Natural killer cell treated with Interleukin-12 subunit alpha and Interleukin-12 subunit beta and Interleukin-15 and Interleukin-18, amount 100 ng/mL, for 72 hours (primary cell): ENCODE measurements around the gene IPPK. TPM values are rescaled to one million over a fixed set of nuclear protein-coding genes. Genes with fewer than 3 reads are reported as not detected.
"Not testable (repeated sequence)": the region's sequence is repeated elsewhere in the genome, so short reads cannot be mapped to it uniquely, and the experiment has no call there.

Experiments
- ATAC-seq, 2 donors: fragments of 150-1000 bp; cut with Tn5 transposase in 1 of 2; sonication (Bioruptor Pico), chemical (Tn5 transposase) in 1 of 2; 2 replicates each; pipeline ENCODE4 v1.10.0; 2021
- DNase-seq: peaks from one replicate; pipeline ENCODE4 v3.0.0; 2022; ENCODE audit warnings: low spot score
- H3K27ac Mint-ChIP-seq, 2 donors: 1 replicate in 1 of 2; 2 replicates in 1 of 2; pipeline ENCODE4 v1.8.0; 2022; ENCODE audit warnings: mixed read lengths in 2 of 2, mild to moderate bottlenecking in 1 of 2, moderate library complexity in 1 of 2
- H3K27me3 Mint-ChIP-seq, 2 donors: 1 replicate in 1 of 2; 2 replicates in 1 of 2; pipeline ENCODE4 v1.8.0; 2022; ENCODE audit warnings: mixed read lengths in 2 of 2
- H3K36me3 Mint-ChIP-seq: one replicate; pipeline ENCODE4 v1.8.0; 2022; ENCODE audit warnings: mixed read lengths
- H3K4me1 Mint-ChIP-seq, 2 donors: 1 replicate in 1 of 2; 2 replicates in 1 of 2; pipeline ENCODE4 v1.8.0; 2022; ENCODE audit warnings: low read depth in 2 of 2, mixed read lengths in 2 of 2, mild to moderate bottlenecking in 1 of 2
- H3K4me3 Mint-ChIP-seq: one replicate; pipeline ENCODE4 v1.8.0; 2022; ENCODE audit warnings: mixed read lengths
- H3K9me3 Mint-ChIP-seq: 2 replicates; pipeline ENCODE4 v1.8.0; 2022; ENCODE audit warnings: mixed read lengths
- total RNA-seq, 2 donors: library from RNA; stranded (reverse); gene quantifications; one replicate each; pipeline ENCODE4 v1.2.3, GENCODE V29; 2022

IPPK gene
- total RNA-seq, 2 donors from 2014 or later = 11.8 to 21.9 TPM

- H3K27me3 Mint-ChIP-seq = no peaks in the 10 kb centered on the region
- peaks cover 5% of the 10 kb centered on the region for H3K36me3 Mint-ChIP-seq
- H3K9me3 Mint-ChIP-seq = no peaks in the 10 kb centered on the region
- DNase-seq = no peak
- H3K27ac Mint-ChIP-seq = no peak overlapping the region
- ATAC-seq = peak; percentile 66 to 71
- no peaks in the 10 kb centered on the region for H3K4me1 Mint-ChIP-seq
- no peak overlapping the region for H3K4me3 Mint-ChIP-seq
Measured at GRCh38 chr9:92634712-92635605, 35.0 kb downstream of the IPPK start.

- no peak for DNase-seq
- Mint-ChIP-seq H3K9me3 (no peaks in the 10 kb centered on the region), H3K27ac (no peak overlapping the region), H3K36me3 (peaks cover 5% of the 10 kb centered on the region), H3K4me3 (no peak overlapping the region), H3K4me1 (no peaks in the 10 kb centered on the region), H3K27me3 (no peaks in the 10 kb centered on the region)
- no peak for ATAC-seq
Measured at GRCh38 chr9:92633614-92634278, 36.2 kb downstream of the IPPK start.

GRCh38 chr9:92632641-92633040 is 37.3 kb downstream of the IPPK start:
- Mint-ChIP-seq H3K9me3 (no peaks in the 10 kb centered on the region), H3K27ac (no peak overlapping the region), H3K36me3 (peaks cover 6% of the 10 kb centered on the region), H3K4me3 (no peak overlapping the region), H3K27me3 (no peaks in the 10 kb centered on the region), H3K4me1 (no peaks in the 10 kb centered on the region)
- DNase-seq (no peak), ATAC-seq (no peak)

GRCh38 chr9:92631452-92632343 is 38.2 kb downstream of the IPPK start:
- H3K4me3 Mint-ChIP-seq = no peak overlapping the region
- H3K36me3 Mint-ChIP-seq = peaks cover 11% of the 10 kb centered on the region
- H3K27me3 Mint-ChIP-seq = no peaks in the 10 kb centered on the region
- H3K27ac Mint-ChIP-seq = no peak overlapping the region
- DNase-seq (no peak), ATAC-seq (no peak)
- no peaks in the 10 kb centered on the region for H3K9me3 Mint-ChIP-seq
- H3K4me1 Mint-ChIP-seq = no peaks in the 10 kb centered on the region

GRCh38 chr9:92627651-92628050 is 42.3 kb downstream of the IPPK start:
- Mint-ChIP-seq H3K9me3 (no peaks in the 10 kb centered on the region), H3K4me1 (peaks cover 4 to 9% of the 10 kb centered on the region in 2 donors), H3K27me3 (no peaks in the 10 kb centered on the region), H3K27ac (no peak overlapping the region), H3K36me3 (peaks cover 22% of the 10 kb centered on the region), H3K4me3 (no peak overlapping the region)
- ATAC-seq (no peak), DNase-seq (no peak)

- Mint-ChIP-seq H3K4me3 (no peak overlapping the region), H3K4me1 (peaks cover 4 to 9% of the 10 kb centered on the region in 2 donors), H3K9me3 (no peaks in the 10 kb centered on the region), H3K27ac (no peak overlapping the region), H3K36me3 (peaks cover 22% of the 10 kb centered on the region), H3K27me3 (no peaks in the 10 kb centered on the region)
- DNase-seq = no peak
- no peak for ATAC-seq
Measured at GRCh38 chr9:92626484-92626883, 43.4 kb downstream of the IPPK start.

- not testable (repeated sequence) for H3K9me3 Mint-ChIP-seq, H3K27ac Mint-ChIP-seq, H3K27me3 Mint-ChIP-seq, H3K4me1 Mint-ChIP-seq, H3K4me3 Mint-ChIP-seq, DNase-seq, ATAC-seq
- peaks cover 22% of the 10 kb centered on the region for H3K36me3 Mint-ChIP-seq
Measured at GRCh38 chr9:92623936-92624335, 46.0 kb downstream of the IPPK start.

GRCh38 chr9:92620845-92621244 is 49.1 kb downstream of the IPPK start:
- Mint-ChIP-seq H3K4me1 (peaks cover 4 to 5% of the 10 kb centered on the region in 2 donors), H3K4me3 (no peak overlapping the region), H3K27ac (no peak overlapping the region), H3K9me3 (no peaks in the 10 kb centered on the region), H3K36me3 (peaks cover 14% of the 10 kb centered on the region), H3K27me3 (no peaks in the 10 kb centered on the region)
- ATAC-seq (no peak), DNase-seq (no peak)

GRCh38 chr9:92619601-92620300 is 50.2 kb downstream of the IPPK start:
- H3K4me3 Mint-ChIP-seq = no peak overlapping the region
- H3K9me3 Mint-ChIP-seq = no peaks in the 10 kb centered on the region
- ATAC-seq (peak in 1 of 2 donors; percentile 25), DNase-seq (no peak)
- H3K36me3 Mint-ChIP-seq = peaks cover 15% of the 10 kb centered on the region
- no peaks in the 10 kb centered on the region for H3K27me3 Mint-ChIP-seq
- no peaks in the 10 kb centered on the region for H3K4me1 Mint-ChIP-seq
- H3K27ac Mint-ChIP-seq = no peak overlapping the region

GRCh38 chr9:92618633-92619225 is 51.2 kb downstream of the IPPK start:
- ATAC-seq = no peak
- Mint-ChIP-seq H3K36me3 (peaks cover 15% of the 10 kb centered on the region), H3K9me3 (no peaks in the 10 kb centered on the region), H3K27me3 (no peaks in the 10 kb centered on the region), H3K4me3 (no peak overlapping the region), H3K27ac (no peak overlapping the region), H3K4me1 (no peaks in the 10 kb centered on the region)
- no peak for DNase-seq

GRCh38 chr9:92617951-92618510 is 51.9 kb downstream of the IPPK start:
- peaks cover 15% of the 10 kb centered on the region for H3K36me3 Mint-ChIP-seq
- no peaks in the 10 kb centered on the region for H3K4me1 Mint-ChIP-seq
- H3K9me3 Mint-ChIP-seq = no peaks in the 10 kb centered on the region
- H3K27me3 Mint-ChIP-seq = no peaks in the 10 kb centered on the region
- no peak for ATAC-seq
- DNase-seq = no peak
- H3K4me3 Mint-ChIP-seq = no peak overlapping the region
- H3K27ac Mint-ChIP-seq = no peak overlapping the region

GRCh38 chr9:92617195-92617813 is 52.6 kb downstream of the IPPK start:
- H3K9me3 Mint-ChIP-seq = no peaks in the 10 kb centered on the region

More at GRCh38 chr9:92617195-92617813, 52.6 kb downstream of the IPPK start:
- Mint-ChIP-seq H3K36me3 (peaks cover 15% of the 10 kb centered on the region), H3K27ac (no peak overlapping the region), H3K4me1 (no peaks in the 10 kb centered on the region), H3K27me3 (no peaks in the 10 kb centered on the region), H3K4me3 (no peak overlapping the region)
- peak in 1 of 2 donors; percentile 4 for ATAC-seq
- no peak for DNase-seq
